ENCODE data around the gene HJURP.

- TF ChIP-seq EZH2 (IDR thresholded peaks at IDR 0.05; ENCODE audit: borderline replicate concordance, low read depth, low read length, severe bottlenecking) (no peak), POLR2A (IDR thresholded peaks at IDR 0.05; ENCODE audit: low read depth, low read length) (no peak), CTCF (IDR thresholded peaks at IDR 0.05; ENCODE audit: extremely low read depth in 1 of 2, insufficient read depth in 1 of 2, low read depth in 1 of 2, low read length in 2 of 2) (no peak), POLR2AphosphoS5 (IDR thresholded peaks at IDR 0.05; ENCODE audit: insufficient read depth, low read depth, low read length) (no peak), GATA2 (IDR thresholded peaks at IDR 0.05; ENCODE audit: insufficient read depth, insufficient read length, low read depth, low read length) (no peak), JUN (IDR thresholded peaks at IDR 0.05; ENCODE audit: borderline replicate concordance, insufficient read depth, insufficient read length, low read depth) (no peak), MYC (IDR thresholded peaks at IDR 0.05; ENCODE audit: low read depth, low read length) (no peak)
These were observed 8.9 kb downstream of the HJURP start for GRCh38 chr2:233845301-233846060.
